GM21717 (cell line): ENCODE data around the gene ATF1.
"Not testable (repeated sequence)": the region's sequence is repeated elsewhere in the genome, so short reads cannot be mapped to it uniquely, and the experiment has no call there.

Source experiments
- ATAC-seq: cut with Tn5 transposase; IDR thresholded peaks from one replicate; pipeline ENCODE4 v1.9.1; 2021; ENCODE audit warnings: mild to moderate bottlenecking, moderate library complexity; ENCODE audit not compliant: unreplicated experiment

The ATF1 gene

GRCh38 chr12:50751948-50752721 is 11.8 kb upstream of the ATF1 start:
- ATAC-seq: no peak

DNA sequence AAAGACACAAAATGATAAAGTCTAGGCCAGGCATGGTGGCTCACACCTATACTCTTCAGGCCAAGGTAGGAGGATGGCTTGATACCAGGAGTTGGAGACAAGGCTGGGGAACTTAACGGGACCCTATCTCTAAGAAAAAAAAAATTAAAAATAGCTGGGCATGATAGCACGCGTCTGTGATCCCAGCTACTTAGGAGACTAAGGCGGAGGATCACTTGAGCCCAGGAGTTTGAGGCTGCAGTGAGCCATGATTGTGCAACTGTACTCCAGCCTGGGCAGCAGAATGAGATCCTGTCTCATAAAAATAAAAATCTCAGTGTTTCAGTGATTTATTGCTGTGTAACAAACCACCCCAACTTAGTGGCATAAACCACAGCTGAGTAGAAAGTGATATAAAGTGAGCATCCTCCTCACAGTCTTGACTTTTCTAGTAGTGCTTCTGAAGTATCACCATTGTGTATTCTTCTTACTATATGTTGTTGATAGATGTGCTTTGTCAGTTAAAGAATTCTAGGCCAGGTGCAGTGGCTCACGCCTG is 10.6 kb upstream of the ATF1 start:
- ATAC-seq: no peak

DNA sequence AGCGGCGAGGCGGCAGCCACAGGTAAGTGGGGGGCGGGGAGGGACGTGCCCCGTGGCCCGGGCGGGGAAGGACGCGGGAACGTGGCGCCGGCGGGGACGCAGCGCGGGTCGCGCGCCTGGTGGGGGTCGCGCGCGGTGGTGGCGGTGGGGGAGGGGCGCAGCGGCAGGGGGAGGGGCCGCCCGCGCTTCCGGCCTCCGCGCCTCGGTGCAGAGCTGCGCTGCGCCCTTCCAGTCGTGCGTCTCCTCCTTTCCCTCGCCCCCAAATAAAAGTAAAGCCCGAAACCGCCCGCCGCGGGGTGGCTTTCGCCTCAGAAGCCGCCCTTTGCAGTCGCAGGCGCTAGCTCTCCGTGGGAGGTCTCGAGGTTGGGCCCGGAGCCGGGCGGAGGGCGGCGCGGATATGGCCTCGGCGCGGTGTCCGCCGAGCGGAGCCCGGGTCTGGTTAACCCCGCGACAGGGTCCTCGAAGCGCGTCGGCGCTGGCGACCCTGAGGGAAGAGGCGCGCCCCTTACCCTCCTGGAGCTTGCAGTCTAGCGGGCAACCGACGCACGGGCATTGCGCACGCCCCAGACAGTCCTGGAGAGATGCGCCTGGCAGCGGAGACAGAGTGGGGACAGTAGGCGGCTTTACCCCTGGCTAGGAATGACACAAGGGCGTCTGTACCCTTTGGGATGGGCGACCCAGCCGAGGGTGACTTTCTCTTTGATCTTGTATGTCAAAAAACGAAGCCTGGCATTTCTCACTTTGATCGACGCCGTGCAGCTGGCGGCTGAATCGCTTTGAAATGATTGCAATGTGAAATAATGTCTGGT is 589 bp downstream of the ATF1 start:
- peak; percentile 35 for ATAC-seq

DNA sequence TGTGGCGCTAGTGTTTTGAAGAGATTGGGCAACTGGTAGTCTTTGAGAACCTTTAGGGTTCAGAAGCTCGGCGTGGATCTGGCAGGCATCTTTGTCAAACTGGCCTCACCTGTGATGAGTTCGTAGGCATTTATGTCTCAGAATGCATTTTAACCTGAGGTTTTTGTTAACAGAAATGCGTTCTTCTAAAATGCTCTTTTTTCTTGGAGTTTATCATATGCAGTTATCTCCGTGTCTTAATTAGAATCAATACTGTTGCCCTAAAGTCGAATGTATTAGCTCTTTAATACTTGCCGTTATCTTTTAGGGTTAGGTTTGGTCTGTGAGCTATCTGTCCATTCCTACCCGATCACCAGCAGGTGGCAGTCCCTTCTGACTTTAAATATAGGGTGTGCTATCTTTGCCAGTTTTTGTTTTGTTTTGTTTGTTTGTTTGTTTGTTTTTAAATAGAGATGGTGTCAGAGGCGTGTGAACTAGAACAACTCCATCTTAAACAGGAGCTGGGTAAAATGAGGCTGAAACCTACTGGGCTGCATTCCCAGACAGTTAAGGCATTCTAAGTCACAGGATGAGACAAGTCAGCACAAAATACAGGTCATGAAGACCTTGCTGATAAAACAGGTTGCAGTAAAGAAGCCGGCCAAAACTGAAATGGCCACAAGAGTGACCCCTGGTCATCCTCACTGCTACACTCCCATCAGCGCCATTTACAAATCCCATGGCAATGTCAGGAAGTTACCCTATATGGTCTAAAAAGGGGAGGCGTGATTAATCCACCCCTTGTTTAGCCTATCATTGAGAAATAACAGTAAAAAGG is 1.4 kb downstream of the ATF1 start:
- peak; percentile 40 for ATAC-seq

GRCh38 chr12:50768391-50768790 is 4.5 kb downstream of the ATF1 start:
- no peak for ATAC-seq

- ATAC-seq: not testable (repeated sequence)
Observed at GRCh38 chr12:50768813-50769212, 4.9 kb downstream of the ATF1 start.

DNA sequence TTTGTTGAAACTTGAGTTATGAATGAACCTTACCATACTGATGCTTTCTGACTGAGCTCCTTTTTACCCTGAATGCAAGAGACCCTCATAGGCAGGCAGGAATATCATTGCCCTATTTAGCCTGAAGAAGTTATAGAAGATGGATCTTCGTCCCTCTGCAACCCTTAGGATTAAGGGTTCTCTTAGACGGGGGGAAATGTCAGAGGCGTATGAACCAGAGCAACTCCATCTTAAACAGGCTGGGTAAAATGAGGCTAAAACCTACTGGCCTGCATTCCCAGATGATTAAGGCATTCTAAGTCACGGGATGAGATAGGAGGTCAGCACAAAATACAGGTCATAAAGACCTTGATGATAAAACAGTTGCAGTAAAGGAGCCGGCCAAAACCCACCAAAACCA is 7.5 kb downstream of the ATF1 start:
- no peak for ATAC-seq

GRCh38 chr12:50772470-50772869 is 8.6 kb downstream of the ATF1 start:
- ATAC-seq: no peak

- no peak for ATAC-seq
Observed at GRCh38 chr12:50772877-50773276, 9.0 kb downstream of the ATF1 start.

GRCh38 chr12:50775251-50775650 is 11.3 kb downstream of the ATF1 start:
- ATAC-seq: no peak

DNA sequence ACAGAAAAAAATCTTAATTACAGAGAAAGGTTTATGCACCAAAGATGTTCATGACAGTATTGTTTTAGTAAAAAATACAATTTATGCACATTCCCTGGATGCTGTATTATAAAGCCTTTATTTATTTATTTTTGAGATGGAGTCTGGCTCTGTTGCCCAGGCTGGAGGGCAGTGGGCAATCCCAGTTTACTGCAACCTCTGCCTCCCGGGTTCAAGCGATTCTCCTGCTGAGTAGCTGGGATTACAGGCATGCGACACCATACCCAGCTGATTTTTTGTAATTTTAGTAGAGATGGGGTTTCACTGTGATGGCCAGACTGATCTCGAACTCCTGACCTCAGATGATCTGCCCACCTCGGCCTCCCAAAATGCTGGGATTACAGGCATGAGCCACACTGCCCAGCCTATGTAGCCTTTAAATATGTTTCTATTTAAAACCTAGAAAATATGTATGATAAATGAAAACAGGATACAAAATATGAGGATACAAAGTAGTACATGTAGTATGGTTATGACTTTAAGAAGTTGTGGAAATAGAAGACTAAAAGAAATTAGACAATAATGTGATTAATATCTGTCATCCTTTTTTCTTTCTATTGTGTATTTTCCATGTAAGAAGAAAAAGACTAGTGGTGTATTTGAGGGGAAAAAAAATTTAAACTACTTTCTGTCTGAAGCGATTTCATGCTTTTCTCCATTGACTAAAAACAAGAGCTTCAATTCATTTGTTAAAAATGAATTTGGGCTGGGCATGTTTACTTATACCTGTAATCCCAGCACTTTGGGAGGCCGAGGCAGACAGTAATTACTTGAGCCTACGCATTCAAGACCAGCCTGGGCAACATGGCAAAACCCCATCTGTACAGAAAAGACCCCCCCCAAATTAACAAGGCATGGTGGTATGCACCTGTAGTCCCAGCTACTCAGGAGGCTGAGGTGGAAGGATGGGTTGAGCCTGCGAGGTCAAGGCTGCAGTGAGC is 13.1 kb downstream of the ATF1 start:
- no peak for ATAC-seq

- ATAC-seq: no peak
Observed at GRCh38 chr12:50778663-50779590, 15.0 kb downstream of the ATF1 start.

DNA sequence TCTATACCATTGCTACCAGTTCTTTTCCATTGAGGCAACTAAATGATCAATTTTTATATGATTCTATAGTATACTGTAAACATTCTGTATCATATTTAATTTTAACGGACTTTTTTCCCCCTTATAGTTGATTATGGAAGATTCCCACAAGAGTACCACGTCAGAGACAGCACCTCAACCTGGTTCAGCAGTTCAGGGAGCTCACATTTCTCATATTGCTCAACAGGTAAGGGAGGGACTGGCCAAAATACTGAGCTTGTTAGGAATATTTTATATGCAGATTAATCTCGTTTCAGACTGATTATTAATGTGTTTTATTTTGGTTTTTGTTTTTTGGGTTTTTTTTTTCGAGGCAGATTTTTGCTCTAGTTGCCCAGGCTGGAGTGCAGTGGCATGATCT is 16.1 kb downstream of the ATF1 start:
- ATAC-seq: no peak

DNA sequence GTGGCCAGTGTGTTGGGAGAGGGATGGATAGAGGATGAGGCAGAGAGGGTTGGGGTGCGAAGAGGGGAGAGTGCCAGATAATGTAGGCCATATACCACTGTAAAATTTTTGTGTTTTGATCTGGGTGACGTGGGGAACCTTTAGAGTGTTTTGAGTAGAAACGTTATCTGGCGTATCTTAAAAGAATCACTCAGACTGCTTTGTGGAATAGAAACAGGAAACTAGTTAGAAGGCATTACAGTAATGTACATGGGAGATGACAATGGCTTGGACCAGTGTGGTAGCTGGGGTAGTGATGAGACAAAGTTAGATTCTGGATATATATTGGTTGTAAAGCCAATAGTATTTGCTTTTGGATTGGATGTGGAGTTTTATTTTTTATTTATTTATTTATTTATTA is 20.6 kb downstream of the ATF1 start:
- ATAC-seq: no peak

- no peak for ATAC-seq
Observed at GRCh38 chr12:50785406-50786001, 21.6 kb downstream of the ATF1 start.

DNA sequence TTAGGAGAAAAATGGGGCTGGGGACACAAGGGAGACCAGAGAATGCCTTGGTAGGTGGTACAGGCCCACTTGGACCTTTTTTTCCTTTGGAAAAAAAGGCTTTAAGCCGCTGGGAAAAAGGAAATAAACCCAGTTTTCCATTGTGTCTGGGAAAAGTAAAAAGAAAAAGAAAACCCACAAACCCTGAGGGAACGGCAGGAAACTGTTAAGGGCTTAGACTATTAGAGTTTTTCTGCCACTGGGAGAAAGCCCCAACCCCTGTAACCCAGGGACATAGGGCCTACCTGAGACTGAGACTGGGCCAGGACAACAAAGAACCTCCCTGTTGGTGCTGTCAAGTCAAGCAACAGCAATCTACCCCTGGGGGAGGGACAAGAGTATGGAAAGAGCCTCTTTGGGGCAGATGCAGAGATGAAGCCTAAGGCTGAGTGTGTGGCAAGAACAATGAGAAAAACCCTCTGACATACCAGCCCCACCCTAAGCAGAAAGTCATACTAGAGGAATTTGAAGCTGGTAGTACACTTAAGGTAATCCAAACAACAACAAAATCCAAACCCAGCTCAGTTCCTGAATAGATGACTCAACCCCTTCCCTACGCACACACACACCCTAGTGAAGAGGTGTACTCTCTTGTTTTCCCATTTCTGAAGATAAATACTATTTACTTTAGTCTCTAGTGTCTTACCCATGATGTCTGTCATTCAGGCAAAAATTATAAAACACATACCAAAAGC is 22.8 kb downstream of the ATF1 start:
- ATAC-seq: no peak

- no peak for ATAC-seq
Observed at GRCh38 chr12:50787618-50788017, 23.7 kb downstream of the ATF1 start.

- no peak for ATAC-seq
Observed at GRCh38 chr12:50788561-50788960, 24.7 kb downstream of the ATF1 start.
